A673 (cell line): ENCODE results near the gene NPR3.

ENCODE experiments used
- CTCF ChIP-seq: fragments of 300-800, 200-600 bp; sonication (generic); conservative IDR thresholded peaks from 2 replicates; pipeline ENCODE4 v1.5.1; 2017; ENCODE audit warnings: low read depth, mild to moderate bottlenecking, antibody characterized with exemption, low read length, moderate library complexity, mixed read lengths
- EZH2 ChIP-seq: fragments of 200-600 bp; sonication (generic); IDR thresholded peaks from 2 replicates; pipeline ENCODE4 v1.6.1; 2017; ENCODE audit warnings: borderline replicate concordance, low read depth, mild to moderate bottlenecking, mixed read lengths, antibody characterized with exemption, low read length; ENCODE audit not compliant: poor library complexity, severe bottlenecking

GRCh38 chr5:32765266-32765665 lies 54.1 kb downstream of the NPR3 start:
- TF ChIP-seq CTCF (no peak), EZH2 (no peak)
